Suprapubic skin (tissue), 4 donors: Measurements from ENCODE around the gene SNRPD3. TPM values are rescaled to one million over a fixed set of nuclear protein-coding genes. Genes with fewer than 3 reads are reported as not detected.

Experiments used
- DNase-seq, 2 donors: peaks; one replicate each; pipeline ENCODE4 v3.0.0-alpha.2; 2019; ENCODE audit warnings: low spot score in 2 of 2
- H3K27ac ChIP-seq: fragments of 200-600 bp; sonication (generic); one replicate; pipeline ENCODE4 v1.5.1; 2019
- H3K27me3 ChIP-seq: fragments of 200-600 bp; sonication (generic); one replicate; pipeline ENCODE4 v1.5.1; 2019
- H3K36me3 ChIP-seq: fragments of 200-600 bp; sonication (generic); one replicate; pipeline ENCODE4 v1.5.1; 2019
- H3K4me1 ChIP-seq: fragments of 200-600 bp; sonication (generic); one replicate; pipeline ENCODE4 v1.5.1; 2019
- H3K4me3 ChIP-seq: fragments of 200-600 bp; sonication (generic); one replicate; pipeline ENCODE4 v1.5.1; 2019; ENCODE audit warnings: mild to moderate bottlenecking
- H3K9me3 ChIP-seq: fragments of 200-600 bp; sonication (generic); one replicate; pipeline ENCODE4 v1.5.1; 2019
- EP300 ChIP-seq: sonication (generic); formaldehyde crosslinking; IDR thresholded peaks from one replicate; pipeline ENCODE4 v1.6.1; 2017; ENCODE audit warnings: antibody characterized with exemption
- POLR2A ChIP-seq, 2 donors: fragments of 450-650 bp; IDR thresholded peaks; one replicate each; pipeline ENCODE4 v1.6.1; 2017; ENCODE audit warnings: antibody characterized with exemption in 2 of 2, mild to moderate bottlenecking in 2 of 2, moderate library complexity in 2 of 2
- POLR2AphosphoS5 ChIP-seq, 3 donors: sonication (generic); formaldehyde crosslinking; IDR thresholded peaks; one replicate each; pipeline ENCODE4 v1.6.1; 2017; ENCODE audit warnings: antibody characterized with exemption in 3 of 3
- WGBS: methylation state at CpG from one replicate; pipeline ENCODE4 v1.1.5; 2018; 5-methylcytosine and 5-hydroxymethylcytosine counted together
- total RNA-seq, 4 donors: library from RNA; depleted of rRNA; stranded (reverse); fragments of >200 nt; gene quantifications; one replicate each; pipeline ENCODE4 v1.1.0, GENCODE V29; 2016
- TF ChIP-seq, protein P1 (sequence below), 2 donors: fragments of 200-600 bp in 1 of 2; fragments of 450-650 bp in 1 of 2; sonication (generic) in 1 of 2; IDR thresholded peaks; one replicate each; pipeline ENCODE4 v1.5.1; 2016 to 2019; ENCODE audit warnings: antibody characterized with exemption in 2 of 2, mild to moderate bottlenecking in 1 of 2, moderate library complexity in 1 of 2

The SNRPD3 gene
- total RNA-seq, 4 donors from 2014 or later = 168 to 208 (median 186) TPM

DNA sequence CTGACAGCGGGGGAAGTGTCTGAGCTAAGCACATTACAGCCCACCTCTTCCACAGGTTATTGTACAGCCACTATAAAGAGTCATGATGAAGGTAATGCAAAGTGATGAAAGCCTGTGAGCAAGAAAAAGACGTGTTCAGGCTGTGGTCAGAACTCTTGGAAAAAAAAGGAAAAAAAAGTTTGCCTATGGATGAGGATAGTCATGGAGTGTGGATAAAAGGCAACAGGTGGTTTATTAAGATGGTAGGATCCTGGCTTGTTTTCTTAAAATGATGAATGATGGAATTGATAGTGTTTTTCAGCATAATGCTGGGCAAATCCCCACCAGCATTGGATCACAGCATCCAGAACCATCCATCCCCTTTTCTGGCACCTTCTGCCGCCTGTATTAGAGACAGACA lies 37.6 kb upstream of the SNRPD3 start:
- Histone ChIP-seq H3K27me3 (no peaks in the 10 kb centered on the region), H3K36me3 (no peaks in the 10 kb centered on the region), H3K4me1 (peaks cover 15% of the 10 kb centered on the region), H3K4me3 (no peak overlapping the region), H3K9me3 (no peaks in the 10 kb centered on the region), H3K27ac (no peak overlapping the region)
- WGBS = 87% methylated on average over 3 of the region's 3 CpGs
- no peak for DNase-seq
- TF ChIP-seq POLR2AphosphoS5 (IDR thresholded peaks at IDR 0.05) = no peak

DNA sequence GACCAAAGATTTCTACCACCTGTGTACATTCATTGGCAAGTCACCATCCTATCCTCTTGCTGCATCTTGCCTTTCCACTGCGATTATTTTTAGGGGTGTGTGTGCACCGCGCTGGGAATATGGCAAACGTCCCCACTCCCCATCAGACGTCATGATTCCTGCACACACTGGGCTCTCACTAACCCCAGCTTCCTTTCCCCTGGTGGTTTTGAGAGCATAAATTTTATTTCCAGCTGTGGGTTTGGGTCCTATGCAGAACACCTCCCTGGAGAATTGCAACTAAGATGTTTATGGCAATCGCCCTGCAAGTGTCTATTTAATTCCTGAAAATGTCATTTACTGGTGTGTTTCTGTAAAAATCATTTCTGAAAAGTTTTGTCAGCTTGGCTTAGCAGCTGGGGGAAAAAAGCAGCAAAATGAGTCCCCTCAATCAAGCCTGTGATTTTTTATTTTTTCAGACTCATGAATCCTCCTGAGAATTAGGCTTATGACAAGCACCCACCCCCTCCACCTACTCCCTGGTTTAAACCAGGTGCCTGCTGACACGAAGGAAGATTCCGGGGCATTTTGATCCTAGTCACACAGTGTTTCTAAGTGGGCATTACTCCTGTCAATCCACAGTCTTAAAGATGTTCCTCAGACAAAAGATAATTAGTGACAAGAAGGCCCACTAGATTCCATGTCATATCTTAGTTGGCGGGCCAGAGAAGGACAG lies 36.9 kb upstream of the SNRPD3 start:
- Histone ChIP-seq H3K27ac (no peak overlapping the region), H3K27me3 (no peaks in the 10 kb centered on the region), H3K9me3 (no peaks in the 10 kb centered on the region), H3K36me3 (no peaks in the 10 kb centered on the region), H3K4me3 (no peak overlapping the region), H3K4me1 (peaks cover 15% of the 10 kb centered on the region)
- WGBS = 71% methylated on average over 9 of the region's 9 CpGs
- DNase-seq = no peak
- TF ChIP-seq POLR2A (IDR thresholded peaks at IDR 0.05) (no peak), POLR2AphosphoS5 (IDR thresholded peaks at IDR 0.05) (no peak), EP300 (no peak)
- TF ChIP-seq, protein P1, sequence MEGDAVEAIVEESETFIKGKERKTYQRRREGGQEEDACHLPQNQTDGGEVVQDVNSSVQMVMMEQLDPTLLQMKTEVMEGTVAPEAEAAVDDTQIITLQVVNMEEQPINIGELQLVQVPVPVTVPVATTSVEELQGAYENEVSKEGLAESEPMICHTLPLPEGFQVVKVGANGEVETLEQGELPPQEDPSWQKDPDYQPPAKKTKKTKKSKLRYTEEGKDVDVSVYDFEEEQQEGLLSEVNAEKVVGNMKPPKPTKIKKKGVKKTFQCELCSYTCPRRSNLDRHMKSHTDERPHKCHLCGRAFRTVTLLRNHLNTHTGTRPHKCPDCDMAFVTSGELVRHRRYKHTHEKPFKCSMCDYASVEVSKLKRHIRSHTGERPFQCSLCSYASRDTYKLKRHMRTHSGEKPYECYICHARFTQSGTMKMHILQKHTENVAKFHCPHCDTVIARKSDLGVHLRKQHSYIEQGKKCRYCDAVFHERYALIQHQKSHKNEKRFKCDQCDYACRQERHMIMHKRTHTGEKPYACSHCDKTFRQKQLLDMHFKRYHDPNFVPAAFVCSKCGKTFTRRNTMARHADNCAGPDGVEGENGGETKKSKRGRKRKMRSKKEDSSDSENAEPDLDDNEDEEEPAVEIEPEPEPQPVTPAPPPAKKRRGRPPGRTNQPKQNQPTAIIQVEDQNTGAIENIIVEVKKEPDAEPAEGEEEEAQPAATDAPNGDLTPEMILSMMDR (IDR thresholded peaks at IDR 0.05) = no peak

DNA sequence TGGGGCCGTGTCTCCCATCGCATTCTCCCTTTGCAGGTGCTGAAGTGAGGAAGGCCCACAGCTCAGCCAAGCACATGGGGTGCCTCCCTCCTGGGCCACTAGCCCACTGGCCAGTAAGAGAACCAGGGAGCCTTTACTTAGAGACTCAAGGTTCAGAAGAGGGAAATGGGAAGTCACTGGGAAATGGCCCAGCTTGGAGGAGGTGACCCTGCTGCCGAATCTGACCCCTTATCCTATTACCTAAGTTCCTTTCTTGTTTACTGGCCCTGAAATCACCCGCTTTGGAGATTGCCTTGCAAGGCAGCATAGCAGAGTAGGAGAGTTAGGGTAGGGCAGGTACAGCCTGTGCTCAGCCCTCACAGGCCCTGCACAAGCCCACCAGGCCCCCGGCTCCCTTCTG lies 36.3 kb upstream of the SNRPD3 start:
- WGBS = 100% methylated on average over 5 of the region's 5 CpGs
- DNase-seq = no peak
- H3K4me1 ChIP-seq = peaks cover 15% of the 10 kb centered on the region
- TF ChIP-seq, protein P1 (IDR thresholded peaks at IDR 0.05) = no peak
- TF ChIP-seq POLR2AphosphoS5 (IDR thresholded peaks at IDR 0.05) (no peak), EP300 (no peak), POLR2A (IDR thresholded peaks at IDR 0.05) (no peak)
- H3K9me3 ChIP-seq = no peaks in the 10 kb centered on the region
- no peaks in the 10 kb centered on the region for H3K36me3 ChIP-seq
- H3K27ac ChIP-seq = no peak overlapping the region
- H3K4me3 ChIP-seq = no peak overlapping the region
- H3K27me3 ChIP-seq = no peaks in the 10 kb centered on the region

DNA sequence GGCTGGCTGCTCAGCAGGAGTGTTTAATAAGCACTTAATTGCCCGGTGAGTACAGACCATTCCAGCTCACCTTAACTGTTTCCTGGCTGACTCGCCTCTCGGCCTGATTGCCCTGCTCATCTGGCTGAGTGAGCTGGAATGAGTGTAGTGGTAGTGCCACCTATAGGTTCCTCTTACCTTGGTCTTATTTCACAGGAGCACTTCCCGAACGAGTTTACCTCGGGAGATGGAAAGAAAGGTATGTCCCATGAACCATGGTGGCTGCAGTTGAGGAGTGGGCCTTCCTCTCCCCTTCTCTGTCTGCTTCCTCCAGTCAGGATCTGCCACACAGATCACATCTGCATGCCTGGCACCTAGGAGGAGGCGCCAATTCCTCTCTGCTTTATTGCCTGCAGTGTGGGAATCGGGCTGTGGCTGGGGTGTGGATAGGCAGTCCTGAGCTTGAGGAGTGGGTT lies 34.0 kb upstream of the SNRPD3 start:
- H3K9me3 ChIP-seq = no peaks in the 10 kb centered on the region
- no peak overlapping the region for H3K4me3 ChIP-seq
- peaks cover 19% of the 10 kb centered on the region for H3K4me1 ChIP-seq
- DNase-seq = no peak
- 44% methylated on average over 8 of the region's 8 CpGs for WGBS
- TF ChIP-seq POLR2AphosphoS5 (IDR thresholded peaks at IDR 0.05) = no peak
- TF ChIP-seq, protein P1 (IDR thresholded peaks at IDR 0.05) = peak in 1 of 2 donors; percentile 30
- no peak overlapping the region for H3K27ac ChIP-seq
- H3K27me3 ChIP-seq = no peaks in the 10 kb centered on the region
- H3K36me3 ChIP-seq = no peaks in the 10 kb centered on the region

DNA sequence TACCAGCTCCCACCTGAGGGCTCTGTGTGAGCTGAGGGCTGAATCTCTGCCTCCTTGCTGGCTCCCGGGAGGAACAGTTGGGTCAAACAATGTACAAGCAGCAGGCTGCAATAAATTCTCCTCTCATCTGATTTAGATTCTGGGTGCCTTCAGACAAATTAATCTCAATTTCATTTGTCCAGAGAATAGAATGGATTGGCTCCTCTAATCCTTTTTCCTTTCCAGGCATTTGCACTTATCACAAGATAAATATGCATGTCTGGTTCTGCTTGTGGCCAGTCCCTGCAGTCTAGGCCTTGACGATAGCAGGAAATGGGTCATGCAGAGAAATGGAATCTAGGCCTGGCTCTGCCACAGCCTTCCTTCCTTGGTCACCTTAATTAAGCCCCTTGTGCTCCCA lies 31.9 kb upstream of the SNRPD3 start:
- 86% methylated on average over 2 of the region's 2 CpGs for WGBS

More for the DNA sequence above, 31.9 kb upstream of the SNRPD3 start:
- Histone ChIP-seq H3K4me1 (peaks cover 19% of the 10 kb centered on the region), H3K9me3 (no peaks in the 10 kb centered on the region), H3K4me3 (no peak overlapping the region), H3K36me3 (no peaks in the 10 kb centered on the region), H3K27me3 (no peaks in the 10 kb centered on the region), H3K27ac (no peak overlapping the region)
- TF ChIP-seq POLR2AphosphoS5 (IDR thresholded peaks at IDR 0.05) (no peak), EP300 (no peak), POLR2A (IDR thresholded peaks at IDR 0.05) (no peak)
- TF ChIP-seq, protein P1 (IDR thresholded peaks at IDR 0.05) = no peak
- no peak for DNase-seq
